ENCODE data around the gene SLC37A3. TPM values are rescaled to one million over a fixed set of nuclear protein-coding genes. Genes with fewer than 3 reads are reported as not detected.
A peak's percentile ranks its signal among the peaks of the same experiment; 100 is the strongest.

The SLC37A3 gene, protein sequence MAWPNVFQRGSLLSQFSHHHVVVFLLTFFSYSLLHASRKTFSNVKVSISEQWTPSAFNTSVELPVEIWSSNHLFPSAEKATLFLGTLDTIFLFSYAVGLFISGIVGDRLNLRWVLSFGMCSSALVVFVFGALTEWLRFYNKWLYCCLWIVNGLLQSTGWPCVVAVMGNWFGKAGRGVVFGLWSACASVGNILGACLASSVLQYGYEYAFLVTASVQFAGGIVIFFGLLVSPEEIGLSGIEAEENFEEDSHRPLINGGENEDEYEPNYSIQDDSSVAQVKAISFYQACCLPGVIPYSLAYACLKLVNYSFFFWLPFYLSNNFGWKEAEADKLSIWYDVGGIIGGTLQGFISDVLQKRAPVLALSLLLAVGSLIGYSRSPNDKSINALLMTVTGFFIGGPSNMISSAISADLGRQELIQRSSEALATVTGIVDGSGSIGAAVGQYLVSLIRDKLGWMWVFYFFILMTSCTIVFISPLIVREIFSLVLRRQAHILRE
- 10 to 100 TPM; 27.0 to 35.3 TPM for total RNA-seq

DNA sequence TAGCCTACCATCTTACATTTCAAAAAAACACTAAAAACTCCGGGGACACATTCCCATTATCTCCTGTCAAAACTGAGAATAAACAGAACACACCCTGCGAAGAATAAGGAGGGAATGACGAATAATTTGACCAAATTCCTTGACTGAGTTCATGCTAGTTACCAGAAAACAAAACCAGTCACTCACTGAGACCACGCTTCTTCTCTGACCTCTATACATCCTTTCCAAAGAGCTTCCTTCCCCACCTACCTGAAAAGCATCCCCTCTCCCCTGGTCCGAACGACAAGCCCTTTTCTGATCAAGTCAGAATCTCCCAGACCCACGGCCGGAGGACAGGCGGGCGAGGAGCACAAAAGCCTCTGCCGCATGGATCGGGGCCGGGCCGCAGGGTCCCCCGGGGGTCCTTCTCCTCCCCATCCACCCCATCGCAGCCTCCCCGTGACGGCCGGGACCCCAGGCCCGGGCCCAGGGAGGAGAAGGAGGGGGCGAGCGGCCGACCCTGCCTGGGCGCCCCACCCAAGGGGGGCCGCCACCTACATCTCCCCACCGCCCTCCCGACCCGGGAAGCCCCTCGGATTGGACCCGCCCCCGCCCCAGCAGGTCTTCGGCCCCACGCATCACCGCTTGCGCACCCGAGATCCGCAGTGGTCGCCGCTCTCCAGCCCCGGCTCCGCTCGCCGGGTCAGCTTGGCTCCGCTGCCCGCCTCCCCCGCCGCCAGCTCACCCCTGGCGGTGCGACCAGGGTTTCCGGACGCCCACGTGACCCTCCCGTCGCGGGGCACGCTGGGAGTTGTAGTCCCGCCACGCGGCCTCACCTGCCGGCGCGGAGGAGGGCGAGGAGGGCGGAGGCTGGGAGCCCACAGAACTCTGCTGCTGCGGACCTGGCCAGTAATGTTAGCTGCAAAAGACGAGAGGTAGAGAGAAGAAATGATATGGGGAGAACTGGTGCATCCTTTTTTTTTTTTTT lies at the start of gene SLC37A3:
Gene SLC37A3 (minus strand): TSS at position 747 of the 967 bp plus-strand sequence. CDS start 16,004 bp downstream, outside the sequence.
- peak; percentile 96 for ATAC-seq
- Mint-ChIP-seq H3K4me1 (peaks cover 40% of the 10 kb centered on the region), H3K4me3 (peak within 1 kb of the TSS; percentile 87), H3K27ac (peak within 1 kb of the TSS; percentile 92), H3K9me3 (ENCODE audit: low read depth) (no peaks in the 10 kb centered on the region), H3K27me3 (no peaks in the 10 kb centered on the region), H3K36me3 (peaks cover 9% of the 10 kb centered on the region)
- CTCF ChIA-PET = interaction anchor here (0.7 to 1.7 kb wide), 4 partner anchors 13 to 79 kb away, joined by 3 to 6 read pairs (median 4); no protein-coding TSS in a partner anchor
- peak; percentile 93 for DNase-seq

GRCh38 chr7:140447841-140448240 lies 49.5 kb upstream of the SLC37A3 start:
- no peak for DNase-seq
- peaks cover 23% of the 10 kb centered on the region for H3K4me1 Mint-ChIP-seq
- H3K4me3 Mint-ChIP-seq = no peak overlapping the region
- CTCF ChIA-PET = no interaction called here
- no peaks in the 10 kb centered on the region for H3K27me3 Mint-ChIP-seq
- no peak for ATAC-seq
- H3K27ac Mint-ChIP-seq = no peak overlapping the region
- peaks cover 5% of the 10 kb centered on the region for H3K36me3 Mint-ChIP-seq
- no peaks in the 10 kb centered on the region for H3K9me3 Mint-ChIP-seq (ENCODE audit: low read depth)

GRCh38 chr7:140446467-140446866 lies 48.1 kb upstream of the SLC37A3 start:
- Mint-ChIP-seq H3K4me1 (peaks cover 20% of the 10 kb centered on the region), H3K27ac (no peak overlapping the region), H3K4me3 (no peak overlapping the region), H3K36me3 (no peaks in the 10 kb centered on the region), H3K9me3 (ENCODE audit: low read depth) (no peaks in the 10 kb centered on the region), H3K27me3 (no peaks in the 10 kb centered on the region)
- CTCF ChIA-PET = no interaction called here
- no peak for DNase-seq
- no peak for ATAC-seq

GRCh38 chr7:140441519-140441918 lies 43.2 kb upstream of the SLC37A3 start:
- Mint-ChIP-seq H3K27me3 (peaks cover under 1% of the 10 kb centered on the region), H3K36me3 (no peaks in the 10 kb centered on the region), H3K27ac (no peak overlapping the region), H3K4me1 (peaks cover 10% of the 10 kb centered on the region), H3K9me3 (ENCODE audit: low read depth) (no peaks in the 10 kb centered on the region), H3K4me3 (no peak overlapping the region)
- ATAC-seq (no peak), DNase-seq (no peak)
- CTCF ChIA-PET = no interaction called here

- Mint-ChIP-seq H3K36me3 (no peaks in the 10 kb centered on the region), H3K4me3 (no peak overlapping the region), H3K27me3 (peaks cover 2% of the 10 kb centered on the region), H3K4me1 (peaks cover 10% of the 10 kb centered on the region), H3K9me3 (ENCODE audit: low read depth) (no peaks in the 10 kb centered on the region), H3K27ac (no peak overlapping the region)
- ATAC-seq = no peak
- DNase-seq = no peak
- CTCF ChIA-PET = no interaction called here
These were observed 42.3 kb upstream of the SLC37A3 start for GRCh38 chr7:140440593-140440992.

DNA sequence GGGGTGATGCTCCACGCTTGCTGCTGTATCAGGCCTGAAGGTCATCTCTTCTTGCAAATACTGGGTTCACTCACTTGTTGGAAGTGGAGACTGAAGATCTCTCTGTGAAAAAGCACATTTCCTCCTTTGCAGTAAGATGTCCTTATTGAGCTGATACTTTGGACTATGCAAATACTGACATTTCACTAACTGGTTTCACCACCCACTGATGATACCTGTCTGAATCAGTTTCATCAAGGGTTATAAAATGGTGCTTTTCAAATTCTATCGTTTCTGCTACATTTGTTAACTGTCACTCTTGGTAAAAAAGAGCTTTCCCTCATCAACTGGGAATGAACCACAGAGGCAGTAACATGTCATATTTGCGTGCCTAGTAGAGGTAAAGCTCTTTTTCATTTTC lies 41.0 kb upstream of the SLC37A3 start:
- CTCF ChIA-PET = interaction anchor here (1.0 kb wide), 1 partner anchor 75 kb away, joined by 3 read pairs; no protein-coding TSS in a partner anchor
- H3K27me3 Mint-ChIP-seq = peaks cover 2% of the 10 kb centered on the region
- no peaks in the 10 kb centered on the region for H3K9me3 Mint-ChIP-seq (ENCODE audit: low read depth)
- ATAC-seq (no peak), DNase-seq (no peak)
- no peak overlapping the region for H3K27ac Mint-ChIP-seq
- H3K4me3 Mint-ChIP-seq = no peak overlapping the region
- H3K36me3 Mint-ChIP-seq = no peaks in the 10 kb centered on the region
- peaks cover 10% of the 10 kb centered on the region for H3K4me1 Mint-ChIP-seq

DNA sequence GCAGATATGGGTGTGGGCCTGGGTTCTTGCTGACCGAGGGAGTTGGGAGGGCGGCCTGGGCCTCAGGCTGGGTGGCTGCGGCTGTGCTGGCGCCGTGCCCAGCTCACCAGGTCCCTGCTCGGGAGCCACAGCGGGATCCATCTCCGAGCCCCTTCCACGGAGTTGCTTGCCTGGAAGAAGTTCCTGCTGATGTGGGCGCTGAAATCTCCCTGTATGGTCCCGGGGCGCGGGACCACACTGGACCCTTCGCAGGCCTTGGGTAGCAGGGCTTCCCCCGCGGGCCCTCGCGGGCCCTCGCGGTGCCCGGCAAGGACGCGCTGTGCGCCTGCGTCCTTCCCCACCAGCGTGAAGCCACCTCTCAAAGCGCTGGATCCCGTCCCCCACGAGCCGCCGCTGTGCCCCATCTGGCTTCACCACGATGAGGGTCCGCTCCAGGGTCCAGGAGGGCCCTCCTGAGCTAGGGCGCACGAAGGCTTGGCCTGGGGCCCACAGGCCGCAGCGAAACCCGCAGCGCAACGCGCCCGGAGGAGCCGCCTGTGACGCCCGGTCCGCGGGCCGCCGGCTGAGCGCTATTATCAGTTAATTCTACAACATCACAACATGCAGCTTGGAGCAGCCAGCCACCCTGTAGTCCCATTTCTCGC lies 37.0 kb upstream of the SLC37A3 start:
- CTCF ChIA-PET = interaction anchor here (0.7 kb wide), 1 partner anchor 9 kb away, joined by 4 read pairs; no protein-coding TSS in a partner anchor
- Mint-ChIP-seq H3K4me1 (peaks cover 4% of the 10 kb centered on the region), H3K27me3 (peaks cover 2% of the 10 kb centered on the region), H3K36me3 (no peaks in the 10 kb centered on the region), H3K4me3 (no peak overlapping the region), H3K9me3 (ENCODE audit: low read depth) (no peaks in the 10 kb centered on the region), H3K27ac (no peak overlapping the region)
- DNase-seq (no peak), ATAC-seq (no peak)

- no peak overlapping the region for H3K27ac Mint-ChIP-seq
- no peaks in the 10 kb centered on the region for H3K9me3 Mint-ChIP-seq (ENCODE audit: low read depth)
- H3K36me3 Mint-ChIP-seq = no peaks in the 10 kb centered on the region
- DNase-seq (no peak), ATAC-seq (no peak)
- H3K4me1 Mint-ChIP-seq = no peaks in the 10 kb centered on the region
- CTCF ChIA-PET = no interaction called here
- H3K4me3 Mint-ChIP-seq = no peak overlapping the region
- H3K27me3 Mint-ChIP-seq = peaks cover 2% of the 10 kb centered on the region
These were observed 35.1 kb upstream of the SLC37A3 start for GRCh38 chr7:140433396-140433795.

GRCh38 chr7:140426130-140426529 lies 27.8 kb upstream of the SLC37A3 start:
- DNase-seq (no peak), ATAC-seq (no peak)
- CTCF ChIA-PET = interaction anchor here (1.6 kb wide), 1 partner anchor 17 kb away, joined by 6 read pairs; no protein-coding TSS in a partner anchor
- no peak overlapping the region for H3K27ac Mint-ChIP-seq
- no peaks in the 10 kb centered on the region for H3K27me3 Mint-ChIP-seq
- H3K9me3 Mint-ChIP-seq (ENCODE audit: low read depth) = no peaks in the 10 kb centered on the region
- no peaks in the 10 kb centered on the region for H3K4me1 Mint-ChIP-seq
- peaks cover 12% of the 10 kb centered on the region for H3K36me3 Mint-ChIP-seq
- H3K4me3 Mint-ChIP-seq = no peak overlapping the region

- H3K4me1 Mint-ChIP-seq = no peaks in the 10 kb centered on the region
- CTCF ChIA-PET = interaction anchor here (1.6 kb wide), 1 partner anchor 18 kb away, joined by 6 read pairs; no protein-coding TSS in a partner anchor
- peaks cover 12% of the 10 kb centered on the region for H3K36me3 Mint-ChIP-seq
- H3K27ac Mint-ChIP-seq = no peak overlapping the region
- H3K9me3 Mint-ChIP-seq (ENCODE audit: low read depth) = no peaks in the 10 kb centered on the region
- DNase-seq (no peak), ATAC-seq (no peak)
- H3K4me3 Mint-ChIP-seq = no peak overlapping the region
- H3K27me3 Mint-ChIP-seq = no peaks in the 10 kb centered on the region
These were observed 27.4 kb upstream of the SLC37A3 start for GRCh38 chr7:140425718-140426117.

DNA sequence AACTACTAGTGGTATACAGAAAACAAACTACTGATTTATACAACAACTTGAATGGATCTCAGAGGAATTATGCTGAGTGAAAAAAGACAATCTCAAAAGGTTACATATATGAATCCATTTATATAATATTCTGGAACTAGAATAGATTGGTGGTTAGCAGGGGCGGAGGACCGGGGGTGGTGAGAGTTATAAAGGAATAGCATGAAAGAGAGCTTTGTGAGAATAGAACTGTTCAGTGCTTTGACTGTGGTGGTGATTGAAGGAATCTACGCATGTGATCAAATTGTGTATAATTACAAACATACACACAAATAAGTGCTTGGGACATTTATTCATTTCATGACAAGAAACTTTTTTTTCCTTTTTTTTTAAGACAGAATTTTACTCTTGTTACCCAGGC lies 25.2 kb upstream of the SLC37A3 start:
- peaks cover 12% of the 10 kb centered on the region for H3K36me3 Mint-ChIP-seq
- H3K27ac Mint-ChIP-seq = no peak overlapping the region
- H3K9me3 Mint-ChIP-seq (ENCODE audit: low read depth) = no peaks in the 10 kb centered on the region
- peaks cover 2% of the 10 kb centered on the region for H3K4me1 Mint-ChIP-seq
- no peak overlapping the region for H3K4me3 Mint-ChIP-seq
- DNase-seq (no peak), ATAC-seq (no peak)
- no peaks in the 10 kb centered on the region for H3K27me3 Mint-ChIP-seq
- CTCF ChIA-PET = no interaction called here

GRCh38 chr7:140421521-140421920 lies 23.2 kb upstream of the SLC37A3 start:
- CTCF ChIA-PET = interaction anchor here (0.6 kb wide), 1 partner anchor 10 kb away, joined by 3 read pairs; no protein-coding TSS in a partner anchor
- Mint-ChIP-seq H3K27ac (no peak overlapping the region), H3K4me1 (peaks cover 12% of the 10 kb centered on the region), H3K9me3 (ENCODE audit: low read depth) (no peaks in the 10 kb centered on the region), H3K27me3 (no peaks in the 10 kb centered on the region), H3K36me3 (peaks cover 11% of the 10 kb centered on the region), H3K4me3 (no peak overlapping the region)
- no peak for DNase-seq
- ATAC-seq = no peak

GRCh38 chr7:140418653-140419052 lies 20.3 kb upstream of the SLC37A3 start:
- Mint-ChIP-seq H3K4me1 (peaks cover 24% of the 10 kb centered on the region), H3K4me3 (no peak overlapping the region), H3K27ac (no peak overlapping the region), H3K27me3 (no peaks in the 10 kb centered on the region), H3K36me3 (peaks cover 14% of the 10 kb centered on the region), H3K9me3 (ENCODE audit: low read depth) (no peaks in the 10 kb centered on the region)
- ATAC-seq = peak; percentile 31
- DNase-seq = no peak
- CTCF ChIA-PET = interaction anchor here (1.8 kb wide), 1 partner anchor 59 kb away, joined by 6 read pairs; no protein-coding TSS in a partner anchor
